Stimulated activated CD8-positive, alpha-beta memory T cell treated with anti-CD3 and anti-CD28 coated beads, Interleukin-15, amount 100 ng/mL, for 1 hour (primary cell): Measurements from ENCODE around the gene CLCN5.

Source experiments
- DNase-seq: peaks from one replicate; pipeline ENCODE4 v3.0.0-alpha.2; 2020; ENCODE audit warnings: low read depth

The CLCN5 gene

DNA sequence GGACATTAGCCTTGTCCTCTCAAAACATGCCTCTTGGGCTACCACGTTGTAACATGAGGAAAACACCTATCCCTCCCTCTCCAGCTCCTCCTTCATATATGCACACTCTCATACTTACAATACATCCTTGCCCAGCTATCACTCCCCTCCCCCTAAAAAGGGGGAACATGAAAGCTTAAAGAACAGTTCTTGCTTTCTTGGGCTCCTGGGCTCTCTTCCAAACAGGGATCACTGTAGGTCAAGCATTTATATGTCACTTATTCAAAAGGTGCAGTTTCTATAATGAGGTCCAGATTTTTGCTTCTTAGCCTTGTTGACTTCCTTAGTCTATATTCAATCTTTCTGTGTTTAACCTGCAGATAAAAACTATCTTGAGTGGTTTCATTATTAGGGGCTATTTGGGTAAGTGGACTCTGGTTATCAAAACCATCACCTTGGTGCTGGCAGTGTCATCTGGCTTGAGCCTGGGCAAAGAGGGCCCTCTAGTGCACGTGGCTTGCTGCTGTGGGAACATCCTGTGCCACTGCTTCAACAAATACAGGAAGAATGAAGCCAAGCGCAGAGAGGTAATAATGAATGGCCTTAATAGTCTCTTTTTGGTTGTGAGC lies 159.0 kb downstream of the CLCN5 start:
- DNase-seq = no peak

DNA sequence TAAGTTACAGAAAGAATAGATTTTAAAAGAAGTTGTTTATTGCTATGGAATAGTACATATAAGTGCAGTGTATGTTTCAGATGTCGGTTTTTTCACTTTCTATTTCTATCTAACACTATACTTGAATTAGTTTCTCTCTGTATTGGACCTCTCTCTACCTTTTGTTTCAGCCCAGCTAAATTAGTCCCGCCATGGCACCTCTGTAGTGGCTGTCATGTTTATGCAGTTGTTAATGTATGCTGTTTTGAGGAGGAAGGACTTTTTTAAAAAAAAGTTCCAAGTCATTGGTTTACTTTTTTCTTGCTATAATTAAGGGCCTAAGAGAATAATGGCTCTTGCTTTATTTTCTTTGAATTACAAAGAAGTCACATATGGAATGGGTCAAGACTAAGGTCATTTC lies 160.3 kb downstream of the CLCN5 start:
- no peak for DNase-seq

DNA sequence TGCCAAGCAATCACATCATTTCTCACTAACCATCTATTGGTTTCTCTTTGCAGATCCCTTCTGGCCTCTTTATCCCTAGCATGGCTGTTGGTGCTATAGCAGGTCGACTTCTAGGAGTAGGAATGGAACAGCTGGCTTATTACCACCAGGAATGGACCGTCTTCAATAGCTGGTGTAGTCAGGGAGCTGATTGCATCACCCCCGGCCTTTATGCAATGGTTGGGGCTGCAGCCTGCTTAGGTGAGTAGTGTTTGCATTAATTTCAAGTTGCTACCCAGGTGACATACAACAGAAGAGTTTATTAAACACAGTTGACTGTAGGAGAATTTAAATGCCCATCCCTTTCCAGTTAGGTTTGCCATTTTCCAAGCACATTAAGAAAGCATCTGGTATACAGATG lies 166.2 kb downstream of the CLCN5 start:
- DNase-seq = no peak

DNA sequence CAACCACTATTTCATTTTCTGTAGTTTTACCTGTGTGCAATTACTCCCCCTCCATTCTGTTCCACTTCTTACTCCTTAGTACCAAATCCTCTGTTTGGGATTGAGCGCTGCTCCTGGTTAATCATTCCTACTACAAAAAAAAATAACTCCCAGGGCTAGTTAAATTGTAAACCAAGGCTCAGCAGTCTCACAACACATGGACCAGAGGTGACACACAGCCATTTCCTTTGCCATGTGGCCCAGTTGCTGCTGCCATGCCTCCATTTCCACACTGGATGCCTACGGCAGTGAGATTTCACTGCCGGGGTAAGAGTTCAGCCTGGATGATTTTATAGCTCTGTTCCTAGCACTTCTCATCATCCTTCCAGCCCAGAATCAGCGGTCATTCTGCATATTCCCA lies 171.2 kb downstream of the CLCN5 start:
- DNase-seq = no peak

DNA sequence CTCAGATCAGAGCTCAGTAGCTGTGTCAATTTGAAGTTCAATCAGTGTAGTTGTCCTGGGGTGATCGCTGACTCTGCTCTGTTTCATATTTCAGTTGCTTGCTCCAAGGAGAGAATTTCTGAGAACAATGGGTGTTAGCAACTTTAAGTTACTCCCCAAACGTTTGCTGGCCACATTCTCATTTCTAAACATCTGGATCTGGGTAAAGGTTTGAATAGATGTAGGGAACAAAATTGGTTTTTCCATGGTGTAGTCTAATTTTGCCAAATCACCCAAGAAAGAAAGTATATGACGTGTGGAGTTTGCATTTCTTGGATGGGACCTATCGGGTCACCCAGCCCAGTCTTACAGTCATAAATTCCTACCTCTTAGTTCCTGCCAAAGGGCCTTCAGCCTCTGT lies 174.7 kb downstream of the CLCN5 start:
- DNase-seq = no peak

DNA sequence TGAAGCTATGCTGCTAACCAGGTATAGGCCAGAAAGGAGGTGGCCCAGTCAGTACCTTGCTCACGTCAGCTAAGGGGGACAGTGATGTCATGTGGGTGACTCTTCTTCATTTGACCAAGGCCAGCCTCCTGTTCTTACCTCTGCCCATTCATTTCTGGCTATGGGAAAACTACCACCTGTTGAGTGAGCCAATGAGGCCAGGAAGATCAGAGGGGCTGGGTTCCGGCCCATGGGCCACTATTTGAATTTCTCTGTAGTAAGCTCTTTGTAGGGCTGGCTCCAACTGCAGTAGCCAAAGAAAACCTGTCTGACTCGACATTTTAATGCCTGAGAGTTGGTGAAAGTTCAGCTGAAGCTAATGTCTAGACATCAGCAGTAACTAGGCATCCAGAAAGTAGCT lies 175.8 kb downstream of the CLCN5 start:
- DNase-seq = no peak

DNA sequence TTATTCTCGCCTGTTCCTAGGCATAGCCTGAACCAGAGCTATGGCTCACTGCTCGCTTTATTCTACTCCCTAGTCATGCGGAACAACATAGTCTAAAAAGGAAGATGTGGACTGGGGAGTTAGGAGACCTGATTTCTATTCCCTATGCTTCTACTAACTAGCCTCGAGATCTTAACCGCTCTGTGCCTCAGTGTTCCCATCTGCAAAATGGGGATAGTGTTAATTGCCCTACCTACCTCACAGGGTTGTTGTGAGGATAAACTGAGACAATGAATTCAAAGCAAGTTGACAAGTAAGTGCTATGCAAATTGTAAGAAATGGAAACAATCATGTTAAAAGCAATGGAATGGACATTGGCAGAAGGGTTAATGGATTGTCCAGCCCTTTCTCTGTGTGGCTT lies 176.4 kb downstream of the CLCN5 start:
- no peak for DNase-seq

DNA sequence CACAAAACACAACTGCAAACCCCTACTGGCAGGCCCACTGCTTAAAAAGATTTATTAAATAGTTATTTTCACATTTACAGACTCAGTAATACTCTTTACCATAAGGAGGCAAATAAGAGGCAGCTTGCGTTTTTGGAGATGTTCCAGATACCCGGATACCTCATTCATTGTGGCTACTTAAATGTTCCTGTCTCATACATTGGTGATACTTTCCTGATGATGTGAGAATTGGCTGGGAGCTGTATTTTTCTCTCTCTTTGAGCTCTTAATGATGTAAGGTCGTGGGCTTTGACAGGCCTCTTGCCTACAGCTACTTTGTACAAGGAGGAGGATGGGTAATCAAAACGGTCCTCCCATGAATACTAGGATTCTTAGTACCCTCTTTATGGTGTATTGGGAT lies 176.9 kb downstream of the CLCN5 start:
- DNase-seq = no peak

DNA sequence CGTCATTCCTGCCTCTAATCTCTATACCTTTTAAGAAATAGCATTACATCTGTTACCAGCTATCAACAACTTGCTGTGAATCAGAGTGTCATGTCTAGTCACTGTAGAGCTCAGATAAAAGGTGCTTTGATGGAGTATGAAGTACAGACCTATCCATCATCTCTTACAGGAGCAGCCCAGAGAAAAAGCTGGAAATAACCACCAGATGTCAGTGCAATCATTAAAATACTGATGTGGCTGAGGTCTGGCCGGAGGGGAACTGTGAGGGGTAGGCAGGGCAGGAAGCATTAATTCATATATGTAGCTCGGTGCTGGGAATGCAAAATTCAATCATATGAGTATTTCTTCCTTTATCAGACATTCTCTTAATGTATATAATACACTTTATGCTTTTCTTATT lies 177.8 kb downstream of the CLCN5 start:
- no peak for DNase-seq

DNA sequence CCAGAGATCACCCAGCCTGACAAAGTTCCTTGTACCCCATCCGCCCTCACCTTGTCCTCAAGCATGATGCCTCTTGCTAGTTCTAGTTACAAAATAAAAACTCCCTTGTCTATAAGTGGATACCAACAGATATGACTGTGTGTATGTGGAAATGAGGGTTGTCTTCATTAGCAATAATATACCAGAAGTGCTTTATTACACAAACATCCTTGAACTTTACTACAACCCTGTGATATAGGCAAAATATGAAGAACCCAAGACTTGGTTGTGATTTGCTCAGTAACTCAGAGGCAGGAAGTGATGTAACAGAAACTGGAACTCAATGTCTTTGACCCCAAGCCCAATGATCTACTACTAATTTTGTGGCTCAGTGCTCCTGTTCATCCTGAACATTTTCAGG lies 180.8 kb downstream of the CLCN5 start:
- DNase-seq = no peak

DNA sequence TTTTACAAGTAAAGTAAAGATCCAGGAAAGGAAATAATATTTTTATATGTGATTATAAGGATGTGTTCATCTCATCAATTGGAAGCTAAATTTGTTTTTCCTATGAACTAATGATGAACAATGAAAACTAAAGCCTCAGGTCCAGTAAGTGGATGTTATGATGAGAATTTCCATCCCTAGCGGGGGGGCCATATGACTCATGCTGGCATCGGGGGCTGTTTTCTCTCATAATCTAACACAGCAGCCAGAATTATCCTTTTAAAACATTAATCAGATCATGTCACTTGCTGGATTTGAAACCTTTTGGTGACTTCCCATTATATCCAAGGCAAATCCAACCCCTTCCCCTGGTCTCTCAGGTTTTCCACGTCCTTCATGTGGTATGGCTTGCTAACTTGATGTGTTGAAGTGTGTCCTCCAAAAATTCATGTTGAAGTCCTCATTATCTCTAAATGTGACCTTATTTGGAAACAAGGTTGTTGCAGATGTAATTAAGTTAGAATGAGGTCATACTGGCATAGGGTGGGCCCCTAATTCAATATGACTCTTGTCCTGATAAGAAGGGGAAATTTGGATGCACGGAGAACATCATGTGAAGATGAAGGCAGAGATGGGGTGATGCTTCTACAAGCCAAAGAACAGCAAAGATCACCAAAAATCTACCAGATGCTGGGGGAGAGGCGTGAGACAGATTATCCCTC lies 181.6 kb downstream of the CLCN5 start:
- DNase-seq = no peak

DNA sequence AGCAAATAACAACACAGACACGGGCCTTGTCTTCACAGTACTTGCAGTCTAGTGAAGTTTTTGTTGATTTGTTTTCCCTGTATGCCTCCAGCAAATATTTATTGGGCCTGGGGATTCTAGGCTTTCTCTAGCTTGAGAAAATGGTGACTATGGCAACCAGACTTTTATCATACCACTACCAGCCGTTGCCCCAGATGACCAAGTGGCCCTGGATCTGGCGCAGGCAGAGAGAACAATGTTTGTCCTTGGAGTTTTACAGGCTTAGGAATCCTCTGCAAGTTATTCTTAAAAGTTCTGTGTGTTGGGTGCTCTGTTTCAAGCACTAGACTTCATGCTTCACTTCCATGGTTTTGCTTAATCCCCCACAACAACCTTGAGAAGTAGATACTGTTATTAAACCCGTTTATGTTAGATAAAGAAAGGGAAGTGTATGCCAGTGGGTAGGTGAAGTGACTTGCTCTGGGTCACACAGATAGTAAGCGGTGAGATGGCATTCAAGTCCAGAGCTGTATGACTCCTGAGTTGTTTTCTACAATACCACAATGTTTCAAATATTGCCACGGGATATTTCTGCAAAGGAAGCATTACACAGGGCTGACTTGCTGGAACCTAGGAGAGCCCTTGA lies 183.8 kb downstream of the CLCN5 start:
- DNase-seq = no peak

DNA sequence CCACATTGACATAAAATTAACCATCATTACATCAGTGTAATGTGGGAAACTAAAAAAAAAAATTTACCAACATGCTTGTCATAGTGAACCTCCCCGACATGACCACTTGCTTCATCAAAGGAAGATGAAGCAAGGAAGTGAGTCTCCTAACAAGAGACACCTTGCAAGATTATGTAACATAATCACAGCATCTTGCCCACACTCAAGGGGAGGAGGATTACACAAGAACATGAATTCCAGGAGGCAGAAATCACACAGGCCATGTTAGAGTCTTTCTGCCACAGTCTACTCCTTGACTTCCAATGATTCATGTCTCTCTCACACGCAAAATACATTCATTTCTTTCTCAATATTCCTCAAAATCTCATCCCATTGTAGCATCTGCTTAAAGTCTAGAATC lies 185.1 kb downstream of the CLCN5 start:
- DNase-seq = no peak

DNA sequence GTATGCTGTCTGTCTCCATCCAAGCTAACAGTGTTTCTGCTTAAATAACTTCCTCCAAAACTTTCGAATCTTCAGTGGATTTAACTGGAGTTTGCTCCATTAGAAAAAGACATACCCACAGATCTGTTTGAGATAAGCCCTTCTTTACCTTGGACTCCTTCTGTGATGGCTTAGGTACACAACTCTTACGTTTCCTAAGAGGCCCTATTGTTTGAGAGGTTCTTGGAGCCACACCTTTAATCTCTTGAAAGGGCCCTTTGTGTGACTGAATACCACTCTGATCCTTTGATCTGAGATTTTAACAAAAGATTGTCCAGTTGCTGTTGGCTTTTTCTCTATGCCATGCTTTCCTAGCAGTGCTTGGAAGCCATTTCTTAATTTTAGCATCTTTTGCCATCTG lies 185.9 kb downstream of the CLCN5 start:
- DNase-seq = no peak

DNA sequence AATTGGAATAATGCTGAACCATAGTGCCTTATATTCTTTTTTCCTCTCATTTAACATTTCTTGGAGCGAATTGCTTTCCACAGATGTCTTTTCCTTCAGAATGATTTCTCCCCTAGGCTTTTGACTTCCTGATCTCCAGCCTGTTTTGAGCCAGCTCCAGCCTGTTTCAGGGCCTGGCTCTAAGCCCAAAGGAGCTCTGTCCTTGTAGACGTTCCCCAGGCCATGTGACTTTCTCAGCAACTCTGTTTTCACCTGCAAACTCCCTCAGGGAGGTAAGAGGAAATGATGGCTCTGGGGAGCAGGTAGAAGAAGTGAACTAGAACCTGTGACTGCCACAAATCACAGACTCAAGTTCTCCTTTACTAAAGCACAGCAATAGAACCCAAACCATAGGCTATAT lies 189.3 kb downstream of the CLCN5 start:
- DNase-seq = no peak

DNA sequence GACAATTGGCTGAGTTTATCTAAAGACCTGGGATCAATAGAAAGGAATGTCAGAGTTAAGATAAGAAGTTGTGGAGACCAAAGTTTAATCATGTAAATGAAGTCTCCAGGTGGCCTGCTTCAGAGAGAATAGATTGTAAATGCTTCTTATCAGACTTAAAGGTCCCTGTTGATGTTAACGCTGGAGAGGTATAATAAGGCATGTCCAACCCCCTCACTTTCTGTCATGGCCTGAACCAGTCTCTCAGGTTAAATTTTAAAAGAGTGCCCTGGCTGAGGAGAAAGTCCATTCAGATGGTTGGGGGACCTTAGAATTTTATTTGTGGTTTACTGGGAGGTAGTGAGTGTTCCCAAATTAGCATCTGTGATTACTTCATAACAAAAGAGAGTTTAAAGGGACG lies 191.7 kb downstream of the CLCN5 start:
- DNase-seq = no peak

DNA sequence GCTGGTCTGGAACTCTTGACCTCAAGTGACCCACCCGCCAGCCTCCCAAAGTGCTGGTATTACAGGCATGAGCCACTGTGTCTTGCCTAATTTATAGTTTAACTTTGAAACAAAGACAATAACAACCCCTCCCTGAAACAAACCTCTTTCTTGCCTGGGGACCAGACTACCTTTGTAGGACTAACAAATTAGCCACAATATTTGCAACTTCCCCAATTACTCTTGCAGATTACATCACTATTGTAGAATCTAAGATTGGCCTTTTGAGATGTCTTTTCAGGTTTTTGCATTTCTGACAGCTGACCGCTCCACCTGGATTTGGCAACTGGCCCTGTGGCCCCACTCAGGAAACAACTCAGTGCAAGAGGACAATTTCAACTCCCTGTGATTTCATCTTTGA lies 193.6 kb downstream of the CLCN5 start:
- DNase-seq = no peak

DNA sequence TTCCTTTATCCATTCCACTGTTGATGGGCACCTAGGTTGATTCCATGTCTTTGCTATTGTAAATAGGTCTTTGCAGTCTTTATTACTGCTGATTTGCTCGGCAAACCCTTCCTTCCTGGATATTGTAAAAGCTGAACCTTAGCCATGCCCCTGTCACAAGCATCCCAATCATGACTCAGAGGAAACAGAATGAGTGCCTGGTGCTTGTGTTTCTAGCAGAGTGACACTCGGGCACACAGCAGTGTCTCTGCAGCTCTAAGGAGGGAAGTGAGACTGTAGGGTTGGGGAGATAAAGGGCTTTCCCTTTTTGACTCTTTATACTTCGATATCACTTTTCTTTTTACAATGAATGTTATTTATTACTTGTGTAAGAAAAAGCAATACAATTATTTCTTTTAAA lies 195.1 kb downstream of the CLCN5 start:
- DNase-seq = no peak

DNA sequence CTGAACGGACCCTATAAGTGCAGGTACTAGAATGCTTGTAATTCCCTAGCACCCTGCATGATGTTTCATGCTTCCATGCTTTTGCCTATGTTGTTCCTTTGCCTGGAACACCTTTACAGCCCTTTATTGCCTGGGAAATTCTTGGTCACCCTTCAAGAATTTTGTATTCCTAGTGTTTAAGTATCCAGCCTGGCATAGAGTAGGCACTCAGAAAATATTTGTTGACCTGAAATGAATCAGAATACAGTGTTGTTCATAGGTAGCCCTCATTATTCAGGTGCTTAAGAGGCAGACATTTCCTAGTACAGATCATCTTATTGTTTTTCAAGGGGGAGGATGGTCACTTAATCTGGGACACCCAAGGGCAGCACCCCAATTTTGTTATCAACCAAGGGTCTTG lies 203.1 kb downstream of the CLCN5 start:
- DNase-seq = no peak

DNA sequence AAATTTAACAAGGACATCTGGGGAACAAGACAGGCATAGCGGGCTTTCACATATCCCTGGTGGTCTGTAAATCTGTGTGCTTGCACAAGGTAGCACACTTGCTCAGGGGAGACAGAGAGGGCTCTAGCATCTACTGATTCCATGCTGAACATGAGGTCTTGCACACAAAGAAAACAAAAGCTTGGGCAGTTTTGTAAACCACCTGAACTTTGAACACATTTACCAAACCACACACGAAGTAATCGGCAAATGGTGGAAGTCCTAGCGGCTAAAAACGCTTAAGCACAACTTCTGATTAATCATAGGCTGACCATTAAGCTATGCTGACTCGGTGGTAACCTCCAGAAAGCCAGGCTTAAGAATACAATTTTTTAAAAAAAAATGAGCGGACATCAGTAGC lies 225.6 kb downstream of the CLCN5 start:
- no peak for DNase-seq
